A549 (cell line): ENCODE measurements around the gene TFG. TPM values are rescaled to one million over a fixed set of nuclear protein-coding genes. Genes with fewer than 3 reads are reported as not detected.
A peak's percentile ranks its signal among the peaks of the same experiment; 100 is the strongest.

Experiments
- ATAC-seq, 2 experiments: fragments of 200-7000 bp in 1 of 2; fragments of >200 bp in 1 of 2; cut with Nextera tagmentation in 1 of 2; cut with Tn5 transposase in 1 of 2; 3 replicates each; pipeline versions ENCODE4 v1.8.0 to v1.9.1; 2018 to 2020; ENCODE audit warnings: mild to moderate bottlenecking in 1 of 2, moderate library complexity in 1 of 2
- CTCF ChIA-PET: fragments of 300-600 bp; sonication (Branson Sonifier 250); formaldehyde crosslinking; extraction: SDS; loops from one replicate; lab custom pipeline; 2021; ENCODE audit warnings: antibody characterized with exemption, inconsistent platforms; lab: Yijun Ruan, JAX
- POLR2A ChIA-PET: fragments of 350-600 bp; formaldehyde crosslinking; extraction: SDS; loops from one replicate; lab custom pipeline; 2021; ENCODE audit warnings: antibody characterized with exemption, inconsistent platforms; lab: Yijun Ruan, JAX
- DNase-seq, 2 experiments: peaks; one replicate each; pipeline versions ENCODE4 v3.0.0 to v3.0.0-alpha.2; 2011 to 2016; ENCODE audit warnings: low read depth in 1 of 2, low spot score in 1 of 2
- FAIRE-seq: peaks from 2 replicates; lab custom pipeline; 2011; peaks lifted over from hg19 to GRCh38; lab: Jason Lieb, UNC
- H3K27ac ChIP-seq, 2 experiments: fragments of >200 bp; sonication (Bioruptor Twin); formaldehyde crosslinking; 3 replicates each; pipeline ENCODE4 v1.5.1; 2016 to 2017
- H3K4me1 ChIP-seq: fragments of >200 bp; sonication (Bioruptor Twin); formaldehyde crosslinking; 3 replicates; pipeline ENCODE4 v1.6.1; 2016
- H3K4me2 ChIP-seq: fragments of >200 bp; sonication (Bioruptor Twin); formaldehyde crosslinking; 3 replicates; pipeline ENCODE4 v1.6.1; 2016
- H3K4me3 ChIP-seq: fragments of >200 bp; sonication (Bioruptor Twin); formaldehyde crosslinking; 3 replicates; pipeline ENCODE4 v1.5.1; 2016
- H3K9me3 ChIP-seq: fragments of >200 bp; sonication (Bioruptor Twin); formaldehyde crosslinking; 3 replicates; pipeline ENCODE4 v1.6.1; 2016
- CHD2 ChIP-seq: fragments of 150-350 bp; IDR thresholded peaks from 2 replicates; pipeline ENCODE4 v1.6.1; 2014; ENCODE audit warnings: low read length; ENCODE audit not compliant: partially characterized antibody
- CHD4 ChIP-seq: fragments of 200-600 bp; sonication (generic); IDR thresholded peaks from 2 replicates; pipeline ENCODE4 v1.6.1; 2016; ENCODE audit warnings: antibody characterized with exemption, mild to moderate bottlenecking, borderline replicate concordance
- EHMT2 ChIP-seq: fragments of 200-600 bp; sonication (generic); IDR thresholded peaks from 2 replicates; pipeline ENCODE4 v1.6.1; 2016; ENCODE audit warnings: antibody characterized with exemption, low read depth, mild to moderate bottlenecking, moderate library complexity
- EP300 ChIP-seq, 2 experiments: fragments of >200 bp; sonication (Bioruptor Twin); formaldehyde crosslinking; IDR thresholded peaks; 2 replicates in 1 of 2; 3 replicates in 1 of 2; pipeline ENCODE4 v1.6.1; 2016 to 2017
- HDAC2 ChIP-seq: fragments of 200-600 bp; sonication (generic); IDR thresholded peaks from 2 replicates; pipeline ENCODE4 v1.6.1; 2016
- HEYL ChIP-seq: fragments of 250-450 bp; sonication (Bioruptor Pico); IDR thresholded peaks from 2 replicates; pipeline ENCODE4 v1.8.0; 2021; ENCODE audit warnings: mild to moderate bottlenecking, moderate library complexity
- HOXB13 ChIP-seq: fragments of 250-450 bp; sonication (Bioruptor Pico); IDR thresholded peaks from 2 replicates; pipeline ENCODE4 v1.5.0; 2020; ENCODE audit warnings: low read depth, mild to moderate bottlenecking, moderate library complexity
- HOXB5 ChIP-seq: fragments of 250-450 bp; sonication (Bioruptor Pico); IDR thresholded peaks from 2 replicates; pipeline ENCODE4 v1.5.0; 2020; ENCODE audit warnings: mild to moderate bottlenecking, moderate library complexity
- JUN ChIP-seq, 2 experiments: fragments of >200 bp; sonication (Bioruptor Twin); formaldehyde crosslinking; IDR thresholded peaks; 2 replicates in 1 of 2; 3 replicates in 1 of 2; pipeline ENCODE4 v1.6.1; 2016 to 2017
- JUNB ChIP-seq: fragments of >200 bp; sonication (Bioruptor Twin); formaldehyde crosslinking; IDR thresholded peaks from 2 replicates; pipeline ENCODE4 v1.6.1; 2016
- KDM1A ChIP-seq: fragments of 200-600 bp; sonication (generic); IDR thresholded peaks from 2 replicates; pipeline ENCODE4 v1.6.1; 2016; ENCODE audit warnings: low read depth, mild to moderate bottlenecking
- MAFK ChIP-seq: fragments of 450-650 bp; IDR thresholded peaks from 2 replicates; pipeline ENCODE4 v1.6.1; 2014; ENCODE audit not compliant: partially characterized antibody
- NFE2L2 ChIP-seq: fragments of 150-350 bp; conservative IDR thresholded peaks from 2 replicates; pipeline ENCODE4 v1.6.1; 2014; ENCODE audit warnings: low read length
- PHF8 ChIP-seq: fragments of 200-600 bp; sonication (generic); IDR thresholded peaks from 2 replicates; pipeline ENCODE4 v1.6.1; 2016; ENCODE audit warnings: low read depth, mild to moderate bottlenecking, antibody characterized with exemption, moderate library complexity, borderline replicate concordance
- RAD21 ChIP-seq, 2 experiments: fragments of >200 bp in 1 of 2; sonication (Bioruptor Twin) in 1 of 2; formaldehyde crosslinking in 1 of 2; IDR thresholded peaks in 1 of 2; conservative IDR thresholded peaks in 1 of 2; 2 replicates in 1 of 2; 3 replicates in 1 of 2; pipeline ENCODE4 v1.6.1; 2012 to 2018; ENCODE audit warnings: inconsistent platforms in 1 of 2
- RARB ChIP-seq: fragments of 250-450 bp; sonication (Bioruptor Pico); IDR thresholded peaks from 2 replicates; pipeline ENCODE4 v1.8.0; 2021; ENCODE audit warnings: mild to moderate bottlenecking, moderate library complexity
- RNF2 ChIP-seq: fragments of 200-600 bp; sonication (generic); IDR thresholded peaks from 2 replicates; pipeline ENCODE4 v1.6.1; 2016; ENCODE audit warnings: low read depth, mild to moderate bottlenecking, antibody characterized with exemption, moderate library complexity, borderline replicate concordance
- SREBF2 ChIP-seq: fragments of 450-650 bp; IDR thresholded peaks from 2 replicates; pipeline ENCODE4 v1.6.1; 2014; ENCODE audit warnings: mild to moderate bottlenecking, moderate library complexity
- TFCP2L1 ChIP-seq: fragments of 250-450 bp; sonication (Bioruptor Pico); IDR thresholded peaks from 2 replicates; pipeline ENCODE4 v1.5.0; 2021; ENCODE audit warnings: mild to moderate bottlenecking
- ZC3H11A ChIP-seq: fragments of 450-650 bp; IDR thresholded peaks from 2 replicates; pipeline ENCODE4 v1.6.1; 2014; ENCODE audit warnings: antibody characterized with exemption, mild to moderate bottlenecking
- ZFP36 ChIP-seq: fragments of 450-650 bp; IDR thresholded peaks from 2 replicates; pipeline ENCODE4 v1.6.1; 2014; ENCODE audit warnings: borderline replicate concordance; ENCODE audit not compliant: partially characterized antibody
- ZSCAN20 ChIP-seq: fragments of 250-450 bp; sonication (Bioruptor Pico); IDR thresholded peaks from 2 replicates; pipeline ENCODE4 v1.8.0; 2022; ENCODE audit warnings: mild to moderate bottlenecking, moderate library complexity
- WGBS: methylation state at CpG from one replicate; pipeline ENCODE4 v1.1.6; 2017; ENCODE audit errors: missing lambda C conversion rate; 5-methylcytosine and 5-hydroxymethylcytosine counted together
- polyA plus RNA-seq, 4 experiments: library from polyadenylated mRNA; depleted of rRNA in 3 of 4; stranded (reverse); fragments of >200 nt; fragmentation: RNase III in 1 of 4; extraction: RNeasy Plus Mini Kit Qiagen cat#74134 plus additional on column Dnase treatment in 1 of 4; gene quantifications; 2 replicates in 3 of 4; 3 replicates in 1 of 4; pipeline ENCODE4 v1.2.3, GENCODE V29; 2011 to 2017
- TF ChIP-seq, protein P1 (sequence below): fragments of >200 bp; sonication (Bioruptor Twin); formaldehyde crosslinking; IDR thresholded peaks from 3 replicates; pipeline ENCODE4 v1.6.1; 2016
- TF ChIP-seq, protein P2 (sequence below): IDR thresholded peaks from 2 replicates; pipeline ENCODE4 v1.6.1; 2012

TFG gene
- polyA plus RNA-seq, 2 of the 4 experiments (the other 2 are of a cell fraction): 135 to 153 TPM

DNA sequence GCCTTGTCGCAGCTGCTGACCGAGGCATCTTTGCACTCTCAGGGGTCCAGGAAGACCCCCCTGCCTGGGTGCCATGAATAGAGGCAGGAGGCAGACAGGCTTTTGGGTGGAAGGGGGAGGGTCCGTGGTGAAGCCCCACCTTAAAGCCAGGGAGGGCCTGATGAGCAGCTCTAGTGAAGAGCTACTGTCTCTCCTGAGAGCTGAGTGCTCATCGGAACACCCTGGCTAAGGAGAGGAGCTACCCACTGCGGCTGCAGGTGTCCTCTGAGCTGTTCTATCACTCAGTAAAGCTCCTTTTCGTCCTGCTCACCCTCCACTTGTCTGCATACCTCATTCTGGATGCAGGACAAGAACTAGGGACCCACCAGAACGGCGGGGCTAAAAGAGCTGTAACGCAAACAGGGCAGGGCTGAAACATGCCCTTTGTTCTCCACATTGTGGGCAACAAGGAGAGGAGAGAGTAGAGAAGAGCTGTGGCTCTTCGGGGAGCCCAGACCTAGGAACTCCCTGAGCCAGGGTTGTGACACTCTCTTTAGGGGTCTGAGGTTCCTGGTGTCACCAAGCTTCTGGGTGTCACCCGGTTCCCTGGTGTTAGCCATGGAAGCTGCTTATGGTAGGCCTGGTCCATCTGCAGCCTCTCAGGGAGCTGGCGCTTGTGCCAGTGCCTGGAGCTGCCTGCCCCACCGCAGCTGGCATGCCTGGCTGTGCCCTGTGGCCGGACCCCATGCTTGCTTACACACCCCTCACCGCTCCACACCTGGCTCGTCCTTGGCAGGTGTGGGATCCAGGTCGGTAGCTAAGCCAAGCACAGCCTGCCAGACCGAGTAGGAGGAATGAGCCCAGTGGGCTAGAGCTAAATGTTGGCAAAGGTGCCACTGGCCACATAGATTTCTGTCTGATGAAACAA, 26.2 kb upstream of the TFG start:
- CTCF ChIA-PET: interaction anchor here (1.1 to 2.0 kb wide), 3 partner anchors 9 to 80 kb away, joined by 3 to 7 read pairs (median 5); no protein-coding TSS in a partner anchor
- WGBS: 56% methylated on average over 13 of the region's 18 CpGs

DNA sequence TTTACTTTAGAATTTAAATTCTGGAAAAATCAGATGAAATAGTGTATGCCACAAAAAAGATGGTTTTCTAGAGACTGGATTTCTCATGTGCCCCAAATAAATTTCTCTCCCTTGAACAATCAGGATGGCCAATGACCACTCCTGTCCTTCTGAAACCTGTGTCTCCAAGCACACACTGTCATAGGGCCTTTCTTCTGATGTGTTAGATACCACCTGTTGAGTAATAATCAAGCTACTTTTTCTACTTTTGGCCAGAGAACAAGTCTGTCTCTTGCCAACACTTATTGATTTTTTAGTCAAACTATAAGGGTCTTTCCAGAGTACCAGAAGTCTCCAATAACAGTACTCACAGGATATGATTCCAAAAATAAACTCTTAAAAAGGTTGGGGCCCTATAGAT, 16.1 kb upstream of the TFG start:
- no peak overlapping the region for H3K27ac ChIP-seq
- ChIA-PET POLR2A (no interaction called here), CTCF (interaction anchor here (1.7 kb wide), 1 partner anchor 11 kb away, joined by 7 read pairs; no protein-coding TSS in a partner anchor)
- H3K4me3 ChIP-seq: no peak overlapping the region
- no peak for FAIRE-seq
- no peak overlapping the region for H3K4me2 ChIP-seq
- H3K9me3 ChIP-seq: no peaks in the 10 kb centered on the region
- no peak for ATAC-seq
- DNase-seq: no peak
- TF ChIP-seq PHF8: no peak
- TF ChIP-seq NFE2L2: no peak
- no peak for TF ChIP-seq CHD4
- no peak for TF ChIP-seq RARB (CRISPR knock-in tag)
- TF ChIP-seq EP300 (IDR thresholded peaks at IDR 0.05): no peak
- TF ChIP-seq MAFK: no peak
- no peak for TF ChIP-seq TFCP2L1 (CRISPR knock-in tag)
- TF ChIP-seq JUN (IDR thresholded peaks at IDR 0.05): no peak
- no peak for TF ChIP-seq SREBF2
- TF ChIP-seq RAD21 (conservative IDR thresholded peaks at IDR 0.05 in 1 of 2, IDR thresholded peaks at IDR 0.05 in 1 of 2): no peak
- no peak for TF ChIP-seq HEYL (CRISPR knock-in tag)
- TF ChIP-seq ZFP36: no peak
- no peak for TF ChIP-seq CHD2
- no peak for TF ChIP-seq RNF2
- TF ChIP-seq EHMT2: no peak
- TF ChIP-seq JUNB: no peak
- TF ChIP-seq KDM1A: no peak
- TF ChIP-seq, protein P1, sequence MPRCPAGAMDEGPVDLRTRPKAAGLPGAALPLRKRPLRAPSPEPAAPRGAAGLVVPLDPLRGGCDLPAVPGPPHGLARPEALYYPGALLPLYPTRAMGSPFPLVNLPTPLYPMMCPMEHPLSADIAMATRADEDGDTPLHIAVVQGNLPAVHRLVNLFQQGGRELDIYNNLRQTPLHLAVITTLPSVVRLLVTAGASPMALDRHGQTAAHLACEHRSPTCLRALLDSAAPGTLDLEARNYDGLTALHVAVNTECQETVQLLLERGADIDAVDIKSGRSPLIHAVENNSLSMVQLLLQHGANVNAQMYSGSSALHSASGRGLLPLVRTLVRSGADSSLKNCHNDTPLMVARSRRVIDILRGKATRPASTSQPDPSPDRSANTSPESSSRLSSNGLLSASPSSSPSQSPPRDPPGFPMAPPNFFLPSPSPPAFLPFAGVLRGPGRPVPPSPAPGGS: no peak
- TF ChIP-seq, protein P2, sequence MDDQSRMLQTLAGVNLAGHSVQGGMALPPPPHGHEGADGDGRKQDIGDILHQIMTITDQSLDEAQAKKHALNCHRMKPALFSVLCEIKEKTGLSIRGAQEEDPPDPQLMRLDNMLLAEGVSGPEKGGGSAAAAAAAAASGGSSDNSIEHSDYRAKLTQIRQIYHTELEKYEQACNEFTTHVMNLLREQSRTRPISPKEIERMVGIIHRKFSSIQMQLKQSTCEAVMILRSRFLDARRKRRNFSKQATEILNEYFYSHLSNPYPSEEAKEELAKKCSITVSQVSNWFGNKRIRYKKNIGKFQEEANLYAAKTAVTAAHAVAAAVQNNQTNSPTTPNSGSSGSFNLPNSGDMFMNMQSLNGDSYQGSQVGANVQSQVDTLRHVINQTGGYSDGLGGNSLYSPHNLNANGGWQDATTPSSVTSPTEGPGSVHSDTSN: no peak
- no peak for TF ChIP-seq HDAC2
- no peaks in the 10 kb centered on the region for H3K4me1 ChIP-seq

More for the DNA sequence above, 26.2 kb upstream of the TFG start:
- no peak for TF ChIP-seq CHD2
- TF ChIP-seq HOXB13 (CRISPR knock-in tag): no peak
- no peak for TF ChIP-seq ZC3H11A
- no peak for TF ChIP-seq KDM1A
- no peak for TF ChIP-seq ZSCAN20 (CRISPR knock-in tag)
- no peak for TF ChIP-seq HOXB5 (CRISPR knock-in tag)
- H3K4me1 ChIP-seq: no peaks in the 10 kb centered on the region
- FAIRE-seq (no peak), ATAC-seq (peak; percentile 49 to 54; a peak in 5 of 6 replicates), DNase-seq (no peak)
- no peaks in the 10 kb centered on the region for H3K9me3 ChIP-seq
- H3K4me3 ChIP-seq: no peak overlapping the region
- H3K4me2 ChIP-seq: no peak overlapping the region
- POLR2A ChIA-PET: interaction anchor here (1.1 kb wide), 1 partner anchor 26 kb away, joined by 3 read pairs; the partner anchor contains the start of gene TFG
- H3K27ac ChIP-seq: no peak overlapping the region
